Right atrium auricular region (tissue), 2 donors: ENCODE measurements around the gene RFESD. TPM values are rescaled to one million over a fixed set of nuclear protein-coding genes. Genes with fewer than 3 reads are reported as not detected.

Experiments used
- DNase-seq: peaks from one replicate; pipeline ENCODE4 v3.0.0-alpha.2; 2019; ENCODE audit warnings: low spot score
- H3K27ac ChIP-seq, 2 donors: fragments of 200-600 bp; sonication (generic); 1 replicate in 1 of 2; 2 replicates in 1 of 2; pipeline ENCODE4 v1.5.1; 2016 to 2019
- H3K27me3 ChIP-seq, 2 donors: fragments of 200-600 bp; sonication (generic); one replicate each; pipeline versions ENCODE4 v1.5.1 to v1.6.0; 2017 to 2019
- H3K36me3 ChIP-seq: fragments of 200-600 bp; sonication (generic); one replicate; pipeline ENCODE4 v1.5.1; 2016
- H3K4me1 ChIP-seq, 2 donors: fragments of 200-600 bp; sonication (generic); one replicate each; pipeline versions ENCODE4 v1.5.1 to v1.6.0; 2017 to 2019
- H3K4me3 ChIP-seq, 2 donors: fragments of 200-600 bp; sonication (generic); 1 replicate in 1 of 2; 2 replicates in 1 of 2; pipeline ENCODE4 v1.5.1; 2017 to 2019; ENCODE audit warnings: mild to moderate bottlenecking in 1 of 2, moderate library complexity in 1 of 2
- H3K9me3 ChIP-seq, 2 donors: fragments of 200-600 bp; sonication (generic); one replicate each; pipeline ENCODE4 v1.5.1; 2019
- CTCF ChIP-seq, 2 donors: fragments of 200-600 bp; sonication (generic); IDR thresholded peaks; one replicate each; pipeline ENCODE4 v1.5.1; 2019; ENCODE audit warnings: antibody characterized with exemption in 2 of 2
- total RNA-seq, 2 donors: library from RNA; depleted of rRNA; stranded (reverse); fragments of >200 nt; gene quantifications; one replicate each; pipeline ENCODE4 v1.1.0, GENCODE V29; 2016

RFESD gene
- total RNA-seq, 2 donors from 2014 or later = 1.9 to 2.5 TPM

GRCh38 chr5:95609711-95610110 is 36.9 kb upstream of the RFESD start:
- H3K9me3 ChIP-seq = peaks cover 0 to 12% of the 10 kb centered on the region in 2 donors
- H3K36me3 ChIP-seq = no peaks in the 10 kb centered on the region
- DNase-seq = no peak
- no peaks in the 10 kb centered on the region for H3K27me3 ChIP-seq
- H3K4me1 ChIP-seq = no peaks in the 10 kb centered on the region
- TF ChIP-seq CTCF (IDR thresholded peaks at IDR 0.05) = no peak
- no peak overlapping the region for H3K4me3 ChIP-seq
- H3K27ac ChIP-seq = no peak overlapping the region

- H3K9me3 ChIP-seq = peaks cover 0 to 12% of the 10 kb centered on the region in 2 donors
- no peak overlapping the region for H3K27ac ChIP-seq
- no peak for DNase-seq
- no peaks in the 10 kb centered on the region for H3K36me3 ChIP-seq
- no peak for TF ChIP-seq CTCF (IDR thresholded peaks at IDR 0.05)
- no peaks in the 10 kb centered on the region for H3K27me3 ChIP-seq
- H3K4me1 ChIP-seq = no peaks in the 10 kb centered on the region
- H3K4me3 ChIP-seq = no peak overlapping the region
Measured at GRCh38 chr5:95610546-95610945, 36.0 kb upstream of the RFESD start.

GRCh38 chr5:95611396-95611795 is 35.2 kb upstream of the RFESD start:
- no peaks in the 10 kb centered on the region for H3K36me3 ChIP-seq
- H3K4me3 ChIP-seq = no peak overlapping the region
- no peak overlapping the region for H3K27ac ChIP-seq
- no peaks in the 10 kb centered on the region for H3K27me3 ChIP-seq
- no peak for TF ChIP-seq CTCF (IDR thresholded peaks at IDR 0.05)
- H3K9me3 ChIP-seq = peaks cover 0 to 12% of the 10 kb centered on the region in 2 donors
- no peak for DNase-seq
- no peaks in the 10 kb centered on the region for H3K4me1 ChIP-seq

- peaks cover 0 to 12% of the 10 kb centered on the region in 2 donors for H3K9me3 ChIP-seq
- H3K4me3 ChIP-seq = no peak overlapping the region
- DNase-seq = no peak
- H3K36me3 ChIP-seq = no peaks in the 10 kb centered on the region
- no peaks in the 10 kb centered on the region for H3K27me3 ChIP-seq
- H3K4me1 ChIP-seq = no peaks in the 10 kb centered on the region
- no peak overlapping the region for H3K27ac ChIP-seq
- no peak for TF ChIP-seq CTCF (IDR thresholded peaks at IDR 0.05)
Measured at GRCh38 chr5:95613514-95613913, 33.1 kb upstream of the RFESD start.

GRCh38 chr5:95615164-95615467 is 31.5 kb upstream of the RFESD start:
- Histone ChIP-seq H3K27me3 (no peaks in the 10 kb centered on the region), H3K4me1 (peaks cover 0 to 3% of the 10 kb centered on the region in 2 donors), H3K4me3 (no peak overlapping the region), H3K9me3 (peaks cover 0 to 12% of the 10 kb centered on the region in 2 donors), H3K27ac (no peak overlapping the region), H3K36me3 (no peaks in the 10 kb centered on the region)
- TF ChIP-seq CTCF (IDR thresholded peaks at IDR 0.05) = no peak
- DNase-seq = no peak

- H3K36me3 ChIP-seq = no peaks in the 10 kb centered on the region
- no peak overlapping the region for H3K4me3 ChIP-seq
- H3K27ac ChIP-seq = no peak overlapping the region
- no peak for DNase-seq
- H3K9me3 ChIP-seq = peaks cover 0 to 12% of the 10 kb centered on the region in 2 donors
- no peaks in the 10 kb centered on the region for H3K27me3 ChIP-seq
- H3K4me1 ChIP-seq = peaks cover 0 to 16% of the 10 kb centered on the region in 2 donors
- TF ChIP-seq CTCF (IDR thresholded peaks at IDR 0.05) = no peak
Measured at GRCh38 chr5:95617057-95617456, 29.5 kb upstream of the RFESD start.
